HEK293 (cell line): ENCODE data around the gene HAT1.

Source experiments
- AEBP2 ChIP-seq: fragments of 450-650 bp; formaldehyde crosslinking; IDR thresholded peaks from 2 replicates; pipeline ENCODE4 v1.5.1; 2016; ENCODE audit warnings: missing biosample characterization, missing genetic modification characterization, borderline replicate concordance
- KLF16 ChIP-seq: fragments of 450-650 bp; formaldehyde crosslinking; IDR thresholded peaks from 2 replicates; pipeline ENCODE4 v1.5.1; 2017; ENCODE audit warnings: missing biosample characterization, missing genetic modification characterization
- REPIN1 ChIP-seq: fragments of 450-650 bp; formaldehyde crosslinking; IDR thresholded peaks from 2 replicates; pipeline ENCODE4 v1.5.1; 2017; ENCODE audit warnings: missing biosample characterization, missing genetic modification characterization, low read depth
- YY1 ChIP-seq: fragments of 450-650 bp; formaldehyde crosslinking; IDR thresholded peaks from 2 replicates; pipeline ENCODE4 v1.5.1; 2018; ENCODE audit warnings: missing biosample characterization, missing genetic modification characterization
- ZNF354C ChIP-seq: fragments of 450-650 bp; formaldehyde crosslinking; IDR thresholded peaks from 2 replicates; pipeline ENCODE4 v1.5.1; 2016; ENCODE audit warnings: missing biosample characterization, missing genetic modification characterization, low read depth, borderline replicate concordance
- ZNF513 ChIP-seq: fragments of 450-650 bp; IDR thresholded peaks from 2 replicates; pipeline ENCODE4 v1.5.1; 2018; ENCODE audit warnings: missing biosample characterization, missing genetic modification characterization
- ZNF658 ChIP-seq: fragments of 450-650 bp; formaldehyde crosslinking; IDR thresholded peaks from 2 replicates; pipeline ENCODE4; 2016; ENCODE audit warnings: missing biosample characterization, missing genetic modification characterization
- ZSCAN23 ChIP-seq: fragments of 450-650 bp; formaldehyde crosslinking; IDR thresholded peaks from 2 replicates; pipeline ENCODE4 v1.5.1; 2016; ENCODE audit warnings: missing biosample characterization, missing genetic modification characterization

GRCh38 chr2:171902840-171903420, 19.3 kb upstream of the HAT1 start:
- no peak for TF ChIP-seq ZNF513 (tag by site-specific recombination)
- no peak for TF ChIP-seq ZNF354C (tag by site-specific recombination)
- TF ChIP-seq ZNF658 (tag by site-specific recombination) = no peak
- no peak for TF ChIP-seq KLF16 (tag by site-specific recombination)
- TF ChIP-seq REPIN1 = no peak
- TF ChIP-seq AEBP2 (tag by site-specific recombination) = no peak
- no peak for TF ChIP-seq YY1
- no peak for TF ChIP-seq ZSCAN23 (tag by site-specific recombination)
